Pancreas (tissue), 10 donors: ENCODE measurements around the gene ANKDD1B. TPM values are rescaled to one million over a fixed set of nuclear protein-coding genes. Genes with fewer than 3 reads are reported as not detected.

Source experiments
- ATAC-seq, 4 donors: fragments of 200-7000 bp; cut with Tn5 transposase; one replicate each; pipeline versions ENCODE4 v1.8.0 to v1.9.1; 2020; ENCODE audit warnings: mild to moderate bottlenecking in 4 of 4, moderate library complexity in 4 of 4
- DNase-seq, 6 donors: peaks; one replicate each; pipeline ENCODE4 v3.0.0-alpha.2; 2020
- FAIRE-seq: peaks from 2 replicates; lab custom pipeline; 2012; peaks lifted over from hg19 to GRCh38; lab: Jason Lieb, UNC
- H3K27ac ChIP-seq, 4 donors: fragments of 200-600 bp; sonication (generic); 1 replicate in 3 of 4; 2 replicates in 1 of 4; pipeline versions ENCODE4 v1.5.0 to v1.8.0; 2020
- H3K27me3 ChIP-seq, 4 donors: fragments of 200-600 bp; one replicate each; pipeline ENCODE4 v1.8.0; 2021
- H3K36me3 ChIP-seq, 3 donors: fragments of 200-600 bp; sonication (generic) in 1 of 3; one replicate each; pipeline versions ENCODE4 v1.5.0 to v1.8.0; 2020 to 2021
- H3K4me1 ChIP-seq, 3 donors: fragments of 200-600 bp; one replicate each; pipeline ENCODE4 v1.8.0; 2021
- H3K4me3 ChIP-seq, 4 donors: fragments of 200-600 bp; sonication (generic) in 2 of 4; one replicate each; pipeline versions ENCODE4 v1.5.0 to v1.8.0; 2020 to 2021
- H3K9me3 ChIP-seq, 4 donors: fragments of 200-600 bp; one replicate each; pipeline ENCODE4 v1.8.0; 2021
- WGBS, 2 donors: extraction: QIAGEN DNeasy Blood & Tissue Kit; methylation state at CpG; one replicate each; pipeline ENCODE4 v1.1.7; 2013; 5-methylcytosine and 5-hydroxymethylcytosine counted together
- intact Hi-C, 3 donors: fragments of 100-400 bp; cut with DNase I; formaldehyde crosslinking; loops; one replicate each; pipeline versions ENCODE4 v1.11.1 to v1.14.2; 2022
- polyA plus RNA-seq, 2 donors: library from polyadenylated mRNA; stranded (reverse); fragments of 200-250 nt; gene quantifications; one replicate each; pipeline ENCODE4 v1.2.3, GENCODE V29; 2013
- total RNA-seq, 6 donors: library from RNA; stranded (reverse); fragmentation: NEBNext Ultra II Directional in 4 of 6; extraction: Animal tissue kit (Norgen Biotek cat#: 25700) in 4 of 6; gene quantifications; one replicate each; pipeline versions ENCODE4 v1.2.1 to v1.2.4, GENCODE V29; 2021 to 2023
- TF ChIP-seq, protein P1 (sequence below), 4 donors: fragments of 200-600 bp; sonication (generic) in 3 of 4; IDR thresholded peaks; one replicate each; pipeline versions ENCODE4 v1.5.0 to v1.8.0; 2021; ENCODE audit warnings: antibody characterized with exemption in 4 of 4
- donor health status: healthy with polysubstance abuse.
- donor health status: DM: no; HTN: no; CAD: no; lungs with moderate emphysema.
- donor health status: DM: no; HTN: no; CAD: no.
- donor health status: control.
- donor health status: control.
- donor health status: Bipolar disorder and iron deficiency.
- donor health status: DM: yes; HTN: yes; CAD: no.
- donor health status: DM: no; HTN: no; CAD: no.
- donor health status: DM: no; HTN: no; CAD: no.
- donor health status: DM: yes; HTN: yes; CAD: no.

The ANKDD1B gene
- total and polyA plus RNA-seq, 8 donors: 0.38 to 1.3 (median 0.60) TPM

DNA sequence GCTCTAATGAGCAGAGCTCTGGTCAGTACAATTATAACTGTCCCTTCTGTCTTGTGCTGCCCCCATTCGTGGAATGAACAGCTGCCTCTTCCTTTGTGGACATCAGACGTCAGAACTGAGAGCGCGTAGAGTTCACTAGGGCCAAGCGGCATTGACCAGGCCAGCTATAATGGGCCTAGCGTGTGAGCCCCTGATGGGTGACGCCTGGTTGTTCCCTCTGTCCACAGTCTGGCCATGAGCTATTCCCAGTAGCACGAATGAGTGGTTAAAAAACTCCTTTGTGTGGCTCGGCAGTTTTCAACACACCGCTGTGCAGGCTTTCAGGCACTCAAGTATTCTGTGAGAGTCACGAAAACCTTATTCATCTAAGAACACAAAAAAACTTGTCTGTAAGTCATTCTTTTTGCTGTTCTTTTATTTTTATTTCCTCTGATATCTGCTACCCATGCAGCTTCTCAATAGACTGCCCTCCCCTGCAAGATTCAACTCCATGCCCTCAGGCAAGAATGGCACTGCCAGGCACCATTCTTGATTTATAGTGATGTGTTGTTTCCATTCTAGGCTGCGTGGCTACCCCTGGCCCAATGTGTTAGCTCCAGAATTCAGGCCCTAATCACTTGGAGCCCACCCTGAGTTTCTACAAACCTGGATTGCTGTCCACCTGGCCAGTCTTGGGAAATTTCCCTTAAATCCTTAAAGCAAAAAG, 52.5 kb downstream of the ANKDD1B start:
- Histone ChIP-seq H3K4me1 (no peaks in the 10 kb centered on the region), H3K9me3 (no peaks in the 10 kb centered on the region), H3K4me3 (no peak overlapping the region), H3K36me3 (no peaks in the 10 kb centered on the region), H3K27me3 (no peaks in the 10 kb centered on the region), H3K27ac (no peak overlapping the region)
- TF ChIP-seq, protein P1, sequence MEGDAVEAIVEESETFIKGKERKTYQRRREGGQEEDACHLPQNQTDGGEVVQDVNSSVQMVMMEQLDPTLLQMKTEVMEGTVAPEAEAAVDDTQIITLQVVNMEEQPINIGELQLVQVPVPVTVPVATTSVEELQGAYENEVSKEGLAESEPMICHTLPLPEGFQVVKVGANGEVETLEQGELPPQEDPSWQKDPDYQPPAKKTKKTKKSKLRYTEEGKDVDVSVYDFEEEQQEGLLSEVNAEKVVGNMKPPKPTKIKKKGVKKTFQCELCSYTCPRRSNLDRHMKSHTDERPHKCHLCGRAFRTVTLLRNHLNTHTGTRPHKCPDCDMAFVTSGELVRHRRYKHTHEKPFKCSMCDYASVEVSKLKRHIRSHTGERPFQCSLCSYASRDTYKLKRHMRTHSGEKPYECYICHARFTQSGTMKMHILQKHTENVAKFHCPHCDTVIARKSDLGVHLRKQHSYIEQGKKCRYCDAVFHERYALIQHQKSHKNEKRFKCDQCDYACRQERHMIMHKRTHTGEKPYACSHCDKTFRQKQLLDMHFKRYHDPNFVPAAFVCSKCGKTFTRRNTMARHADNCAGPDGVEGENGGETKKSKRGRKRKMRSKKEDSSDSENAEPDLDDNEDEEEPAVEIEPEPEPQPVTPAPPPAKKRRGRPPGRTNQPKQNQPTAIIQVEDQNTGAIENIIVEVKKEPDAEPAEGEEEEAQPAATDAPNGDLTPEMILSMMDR (IDR thresholded peaks at IDR 0.05): no peak
- DNase-seq: no peak
- no peak for FAIRE-seq
- intact Hi-C loops: no loop called here
- ATAC-seq: no peak
- 80 to 84% methylated on average over 12 of the region's 12 CpGs for WGBS, 2 donors

DNA sequence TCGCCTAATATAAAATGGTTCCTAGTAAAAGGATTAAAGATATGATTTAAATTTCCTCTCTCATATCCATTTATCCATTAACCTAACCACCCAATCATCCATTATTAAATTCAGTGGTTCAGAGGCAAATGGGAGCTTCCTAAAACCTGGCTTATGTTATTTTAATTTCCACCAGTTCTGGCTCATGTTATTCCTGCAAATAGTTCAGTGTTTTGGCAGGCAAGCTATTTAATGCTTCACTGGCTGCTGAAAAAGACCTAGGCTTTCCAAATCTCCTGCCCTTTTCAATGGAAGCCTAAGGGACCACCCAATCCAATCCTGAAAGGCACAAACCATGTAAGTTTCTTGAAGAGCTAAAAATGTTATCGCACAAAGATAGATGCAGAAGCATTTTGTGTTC, 53.7 kb downstream of the ANKDD1B start:
- TF ChIP-seq, protein P1 (IDR thresholded peaks at IDR 0.05): no peak
- FAIRE-seq: no peak
- peaks cover 0 to 9% (median 4%) of the 10 kb centered on the region in 3 donors for H3K4me1 ChIP-seq
- no peak for DNase-seq
- H3K9me3 ChIP-seq: no peaks in the 10 kb centered on the region
- 86 to 94% methylated on average over 2 of the region's 2 CpGs for WGBS, 2 donors
- no peaks in the 10 kb centered on the region for H3K27me3 ChIP-seq
- intact Hi-C loops: no loop called here
- no peak overlapping the region for H3K27ac ChIP-seq
- no peak for ATAC-seq
- H3K4me3 ChIP-seq: no peak overlapping the region
- H3K36me3 ChIP-seq: no peaks in the 10 kb centered on the region

DNA sequence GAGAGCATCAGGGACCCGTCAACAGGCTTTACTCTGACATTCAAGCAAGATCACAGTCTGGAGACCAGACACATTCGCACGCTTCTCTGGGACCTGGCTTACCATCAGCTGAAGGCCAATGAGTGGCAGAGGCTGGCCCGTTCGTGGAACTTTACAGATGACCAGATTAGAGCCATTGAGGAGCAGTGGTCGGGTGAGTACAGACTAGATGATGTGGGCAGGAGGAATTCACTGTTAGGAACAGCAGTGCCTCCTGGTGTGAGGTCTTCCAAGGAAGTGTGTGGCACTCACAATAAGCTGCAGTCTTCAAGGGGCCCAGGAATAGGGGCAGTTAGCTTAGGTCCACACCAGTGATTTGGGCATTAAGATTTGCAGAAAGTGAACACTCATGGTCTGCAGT, 55.5 kb downstream of the ANKDD1B start:
- Histone ChIP-seq H3K36me3 (no peaks in the 10 kb centered on the region), H3K27ac (no peak overlapping the region), H3K9me3 (no peaks in the 10 kb centered on the region), H3K27me3 (no peaks in the 10 kb centered on the region), H3K4me1 (peaks cover 0 to 9% (median 8%) of the 10 kb centered on the region in 3 donors), H3K4me3 (no peak overlapping the region)
- 78 to 85% methylated on average over 6 of the region's 6 CpGs for WGBS, 2 donors
- DNase-seq (no peak), ATAC-seq (no peak), FAIRE-seq (no peak)
- TF ChIP-seq, protein P1 (IDR thresholded peaks at IDR 0.05): no peak
- intact Hi-C loops: no loop called here

DNA sequence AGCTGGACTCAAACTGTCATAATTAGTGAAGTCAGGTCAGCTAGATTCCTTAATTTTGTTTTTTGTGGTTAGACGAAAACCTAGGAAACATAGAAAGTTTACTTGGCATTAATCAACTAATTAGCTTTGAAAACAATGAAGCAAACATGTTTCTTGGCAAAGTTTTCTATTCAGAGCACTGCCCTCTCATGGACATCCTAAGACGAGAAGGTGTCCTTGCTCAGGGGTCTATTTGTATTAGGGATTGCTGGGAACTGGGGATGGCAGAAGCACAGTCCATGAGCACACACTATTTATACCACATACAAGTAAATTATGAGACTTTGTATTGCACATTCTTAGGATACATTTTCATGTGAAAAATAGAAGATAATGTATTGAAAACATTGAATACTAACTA, 56.3 kb downstream of the ANKDD1B start:
- DNase-seq: no peak
- intact Hi-C loops: no loop called here
- Histone ChIP-seq H3K27me3 (no peaks in the 10 kb centered on the region), H3K9me3 (no peaks in the 10 kb centered on the region), H3K27ac (no peak overlapping the region), H3K4me3 (no peak overlapping the region), H3K4me1 (peaks cover 0 to 9% (median 8%) of the 10 kb centered on the region in 3 donors), H3K36me3 (no peaks in the 10 kb centered on the region)
- 41 to 42% methylated on average over 2 of the region's 2 CpGs for WGBS, 2 donors
- no peak for FAIRE-seq
- ATAC-seq: no peak
- TF ChIP-seq, protein P1 (IDR thresholded peaks at IDR 0.05): no peak

DNA sequence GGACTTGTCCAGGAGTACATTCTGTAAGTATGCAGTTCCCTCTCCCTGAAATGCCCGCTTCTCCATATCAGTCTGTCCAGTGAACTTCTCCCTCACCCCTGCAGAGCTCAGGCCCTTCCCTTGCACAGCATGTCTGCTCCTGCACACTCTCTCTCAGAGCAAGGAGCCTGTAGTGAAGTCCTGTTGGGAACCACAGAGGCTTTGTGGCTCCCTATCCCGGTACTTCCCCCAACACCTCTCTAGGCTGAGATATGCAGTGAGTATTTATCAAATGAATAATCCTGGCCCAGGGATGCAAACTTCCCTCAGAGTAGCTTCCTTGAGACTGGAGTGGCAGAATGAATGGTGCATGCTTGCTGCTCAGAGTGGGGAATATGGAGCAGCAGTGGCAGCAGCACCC, 57.2 kb downstream of the ANKDD1B start:
- FAIRE-seq: no peak
- DNase-seq: no peak
- Histone ChIP-seq H3K27ac (peak overlapping the region in 1 of 4 donors; percentile 73), H3K9me3 (no peaks in the 10 kb centered on the region), H3K27me3 (no peaks in the 10 kb centered on the region), H3K4me1 (peaks cover 0 to 9% (median 8%) of the 10 kb centered on the region in 3 donors), H3K36me3 (no peaks in the 10 kb centered on the region), H3K4me3 (no peak overlapping the region)
- intact Hi-C loops: no loop called here
- ATAC-seq: peak; percentile 7 to 26 (median 19)
- WGBS, 2 donors: 83 to 88% methylated on average over 2 of the region's 2 CpGs
- TF ChIP-seq, protein P1 (IDR thresholded peaks at IDR 0.05): no peak
